ENCODE data around the gene XRCC4.

DNA sequence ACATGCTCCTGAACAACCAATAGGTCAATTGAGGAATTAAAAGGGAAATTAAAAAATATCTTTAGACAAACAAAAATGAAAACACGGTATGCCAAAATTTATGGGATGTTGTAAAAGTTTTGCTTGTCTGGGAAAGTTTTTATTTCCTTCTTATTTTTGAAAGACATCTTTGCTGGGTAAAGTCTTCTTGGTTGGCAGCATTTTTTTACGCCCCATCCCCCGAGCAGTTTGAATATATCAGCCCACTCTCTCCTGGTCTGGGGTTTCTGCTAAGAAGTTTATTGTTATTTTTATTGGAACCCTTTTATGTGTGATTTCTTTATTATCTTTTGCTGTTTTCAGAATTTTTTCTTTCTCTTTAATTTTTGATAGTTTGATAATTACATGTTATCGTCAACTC is 16.3 kb downstream of the XRCC4 start:
- TF ChIP-seq, protein P1, sequence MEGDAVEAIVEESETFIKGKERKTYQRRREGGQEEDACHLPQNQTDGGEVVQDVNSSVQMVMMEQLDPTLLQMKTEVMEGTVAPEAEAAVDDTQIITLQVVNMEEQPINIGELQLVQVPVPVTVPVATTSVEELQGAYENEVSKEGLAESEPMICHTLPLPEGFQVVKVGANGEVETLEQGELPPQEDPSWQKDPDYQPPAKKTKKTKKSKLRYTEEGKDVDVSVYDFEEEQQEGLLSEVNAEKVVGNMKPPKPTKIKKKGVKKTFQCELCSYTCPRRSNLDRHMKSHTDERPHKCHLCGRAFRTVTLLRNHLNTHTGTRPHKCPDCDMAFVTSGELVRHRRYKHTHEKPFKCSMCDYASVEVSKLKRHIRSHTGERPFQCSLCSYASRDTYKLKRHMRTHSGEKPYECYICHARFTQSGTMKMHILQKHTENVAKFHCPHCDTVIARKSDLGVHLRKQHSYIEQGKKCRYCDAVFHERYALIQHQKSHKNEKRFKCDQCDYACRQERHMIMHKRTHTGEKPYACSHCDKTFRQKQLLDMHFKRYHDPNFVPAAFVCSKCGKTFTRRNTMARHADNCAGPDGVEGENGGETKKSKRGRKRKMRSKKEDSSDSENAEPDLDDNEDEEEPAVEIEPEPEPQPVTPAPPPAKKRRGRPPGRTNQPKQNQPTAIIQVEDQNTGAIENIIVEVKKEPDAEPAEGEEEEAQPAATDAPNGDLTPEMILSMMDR (IDR thresholded peaks at IDR 0.05): no peak
- no peak for TF ChIP-seq POLR2A (IDR thresholded peaks at IDR 0.05)

Measured in adrenal gland (tissue), 5 donors.